ENCODE measurements around the gene MAPK6. TPM values are rescaled to one million over a fixed set of nuclear protein-coding genes. Genes with fewer than 3 reads are reported as not detected.
A peak's percentile ranks its signal among the peaks of the same experiment; 100 is the strongest.
"Not testable (repeated sequence)": the region's sequence is repeated elsewhere in the genome, so short reads cannot be mapped to it uniquely, and the experiment has no call there.

MAPK6 gene
- total RNA-seq = 32.7 and 43.6 TPM in 2 replicates

DNA sequence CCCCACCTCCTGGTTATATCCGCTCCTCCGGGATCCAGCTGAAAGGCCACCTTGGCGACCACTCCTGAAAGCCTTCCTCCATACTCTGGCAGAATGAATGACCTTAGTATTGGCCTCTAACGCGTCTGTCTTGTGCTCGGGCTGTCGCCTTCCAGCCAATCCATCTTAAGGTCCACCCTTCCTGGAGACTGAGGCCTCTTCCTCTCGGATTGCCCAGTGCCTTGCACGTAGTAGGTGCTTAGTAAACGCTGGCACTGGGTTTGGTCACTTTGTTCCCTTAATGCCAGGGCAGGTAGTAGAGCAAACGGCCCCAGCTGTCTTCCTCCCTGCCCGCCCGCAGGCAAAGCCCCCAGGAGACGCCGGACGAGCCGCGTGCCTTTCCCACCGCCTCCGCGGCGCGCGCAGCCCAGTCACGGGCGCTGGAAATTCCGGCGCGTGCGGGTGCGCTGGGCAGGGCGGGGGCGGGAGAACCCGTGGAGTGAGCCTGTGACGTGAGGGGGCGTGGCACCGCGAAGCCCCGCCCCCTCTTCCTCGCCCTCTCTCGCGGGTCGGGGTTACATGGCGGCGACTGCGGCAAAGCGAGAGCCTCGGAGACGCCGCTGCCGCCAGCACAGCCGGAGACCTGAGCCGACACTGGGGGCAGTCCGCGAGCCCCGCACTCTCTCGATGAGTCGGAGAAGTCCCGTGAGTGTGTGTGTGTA, at the start of gene MAPK6:
Gene MAPK6, plus strand, starts transcription at position 527 of the 701 bp plus-strand sequence. CDS start 27,242 bp downstream, outside the sequence.
- peak; percentile 85 to 93 for DNase-seq (ENCODE audit: low read depth in 2 of 2)

DNA sequence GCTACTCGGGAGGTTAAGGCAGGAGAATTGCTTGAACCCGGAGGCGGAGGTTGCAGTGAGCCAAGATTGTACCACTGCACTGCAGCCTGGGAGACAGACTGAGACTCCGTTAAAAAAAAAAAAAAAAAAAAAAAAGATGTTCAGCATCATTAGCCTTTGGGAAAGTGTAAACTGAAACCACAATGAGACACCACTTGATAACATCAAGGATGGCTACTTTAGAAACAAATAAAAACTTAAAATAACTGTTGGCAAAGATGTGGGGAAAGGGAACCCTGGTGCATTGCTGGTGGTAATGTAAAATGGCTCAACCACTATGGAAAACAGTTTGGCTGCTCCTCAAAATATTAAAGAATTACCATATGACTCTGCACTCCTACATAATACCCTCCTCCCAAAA, 49.3 kb upstream of the MAPK6 start:
- DNase-seq (ENCODE audit: low read depth in 2 of 2) = no peak

- no peak for DNase-seq (ENCODE audit: low read depth in 2 of 2)
These were observed 48.7 kb upstream of the MAPK6 start for GRCh38 chr15:51970132-51970817.

DNA sequence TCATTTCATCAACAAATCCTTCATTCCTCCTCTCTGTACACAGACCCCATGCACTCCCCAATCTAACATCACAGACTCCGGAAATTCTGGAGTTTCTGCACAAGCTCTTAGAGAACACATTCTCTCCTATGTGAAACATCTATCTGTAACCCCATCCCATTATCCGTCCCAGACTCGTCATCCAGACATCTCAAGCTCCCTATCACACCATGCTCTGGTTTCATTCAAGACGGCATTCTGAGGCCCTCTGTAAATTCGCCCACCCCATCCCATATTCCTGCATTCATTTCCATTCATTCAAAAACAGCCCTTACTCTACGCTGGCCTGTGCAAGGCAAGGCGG, 48.0 kb upstream of the MAPK6 start:
- DNase-seq (ENCODE audit: low read depth in 2 of 2) = no peak

DNA sequence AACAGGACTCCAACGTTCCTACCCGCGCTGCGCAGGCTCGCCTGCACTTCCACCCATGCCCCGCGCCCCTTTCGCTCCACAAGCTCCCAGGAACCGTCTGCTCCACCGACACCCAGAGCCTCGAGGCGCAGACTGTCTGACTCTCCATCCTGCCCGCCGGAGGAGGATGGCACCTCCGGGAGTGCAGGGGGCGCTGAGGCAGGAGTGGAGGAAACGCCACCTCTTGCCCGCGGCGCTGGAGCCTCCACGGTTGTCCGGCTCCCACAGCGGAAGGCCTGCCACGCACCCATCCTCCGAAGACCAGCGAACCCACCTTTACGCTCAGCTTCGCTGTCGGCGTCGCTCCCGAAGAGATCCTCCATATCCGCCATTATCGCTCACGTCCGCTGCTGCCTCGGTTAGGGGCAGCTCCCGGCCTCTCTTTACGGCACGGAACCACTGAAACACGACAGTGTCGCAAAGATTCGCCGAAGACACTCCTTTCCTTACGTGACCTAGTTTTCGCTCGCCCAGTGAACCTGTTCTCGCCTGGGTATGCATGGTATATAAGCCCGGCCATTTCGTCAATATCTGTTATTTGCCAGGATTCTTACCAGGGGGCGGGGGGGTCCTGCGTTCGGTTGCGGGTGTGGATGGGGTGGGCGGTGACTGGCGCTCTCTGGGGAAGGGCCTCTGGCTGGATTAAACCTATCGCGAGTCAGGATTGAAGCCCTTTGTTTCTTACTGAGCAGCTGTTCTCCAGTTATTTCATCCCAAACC, 47.5 kb upstream of the MAPK6 start, which contains the start of gene LEO1:
Gene LEO1, minus strand, starts transcription at position 404 of the 759 bp plus-strand sequence. Its CDS starts 33 bp downstream, at position 371.
- DNase-seq (ENCODE audit: low read depth in 2 of 2) = peak; percentile 98 to 99

- DNase-seq (ENCODE audit: low read depth in 2 of 2) = no peak
These were observed 45.8 kb upstream of the MAPK6 start for GRCh38 chr15:51973220-51973619.

DNA sequence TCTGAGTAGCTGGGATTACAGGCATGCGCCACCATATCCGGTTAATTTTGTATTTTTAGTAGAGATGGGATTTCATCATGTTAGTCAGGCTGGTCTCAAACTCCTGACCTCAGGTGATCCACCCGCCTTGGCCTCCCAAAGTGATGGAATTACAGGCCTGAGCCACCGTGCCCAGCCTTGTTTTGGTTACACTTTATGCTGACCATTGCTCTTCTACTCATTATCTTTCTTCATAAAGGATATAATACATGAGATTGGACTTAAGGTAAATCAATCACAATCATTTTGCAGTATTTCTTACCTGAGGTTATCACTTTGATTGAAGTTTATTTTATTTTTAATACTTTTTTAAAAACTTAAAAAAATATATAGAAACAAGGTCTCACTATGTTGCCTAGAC, 45.2 kb upstream of the MAPK6 start:
- DNase-seq (ENCODE audit: low read depth in 2 of 2) = no peak

- peak; percentile 89 for DNase-seq (ENCODE audit: low read depth in 2 of 2)
These were observed 36.8 kb upstream of the MAPK6 start for GRCh38 chr15:51982013-51982769.

DNA sequence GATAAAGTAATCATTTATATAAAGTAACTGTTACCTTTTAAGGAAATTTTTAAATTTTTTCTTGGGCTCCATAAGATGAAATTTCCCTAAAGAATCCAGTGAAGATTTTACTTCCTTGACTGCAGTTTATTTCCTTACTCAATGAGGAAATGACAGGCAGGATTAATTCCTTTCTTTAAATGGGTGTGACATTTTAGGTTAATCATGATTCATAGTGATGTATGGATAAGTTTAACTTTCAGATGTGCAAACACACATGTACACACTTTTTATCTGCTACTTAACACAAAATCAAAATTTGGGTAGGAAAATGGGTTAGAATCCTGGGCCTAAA, 36.3 kb upstream of the MAPK6 start:
- no peak for DNase-seq (ENCODE audit: low read depth in 2 of 2)

DNA sequence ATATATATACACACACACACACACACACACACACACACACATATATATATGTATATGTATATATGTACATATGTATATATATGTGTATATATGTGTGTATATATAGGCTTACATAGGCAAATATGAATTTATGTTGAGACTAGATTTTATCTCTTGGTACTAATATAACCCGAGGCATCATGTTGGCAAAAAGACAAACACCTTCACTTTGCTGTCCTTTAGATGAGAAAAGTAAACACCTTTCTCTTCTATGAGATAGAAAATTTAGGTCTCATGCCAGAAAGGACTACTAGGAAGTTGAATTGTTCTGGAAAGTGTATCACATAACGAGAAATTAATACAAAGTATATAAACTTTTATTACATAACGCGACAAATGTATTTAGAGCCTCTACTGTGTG, 27.9 kb upstream of the MAPK6 start:
- no peak for DNase-seq (ENCODE audit: low read depth in 2 of 2)

DNA sequence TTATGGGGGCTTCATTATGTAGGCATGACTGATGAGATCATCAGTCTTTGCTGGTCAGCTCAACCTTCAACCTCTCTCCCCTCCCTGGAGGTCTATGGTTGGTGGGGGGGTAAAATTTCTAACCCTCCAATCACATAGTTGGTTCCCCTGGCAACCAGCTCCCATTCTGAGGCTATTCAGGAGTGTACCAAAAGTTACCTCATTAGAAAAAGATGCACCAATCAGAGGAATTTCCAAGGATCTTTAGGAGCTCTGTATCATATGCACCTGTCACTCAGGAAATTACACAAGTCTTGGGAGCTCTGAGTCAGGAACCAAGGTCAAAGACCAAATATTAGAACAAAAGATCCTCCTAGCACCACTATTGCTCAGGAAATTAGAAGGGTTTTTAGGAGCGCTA, 26.1 kb upstream of the MAPK6 start:
- peak in 1 of 2 donors; percentile 66 for DNase-seq (ENCODE audit: low read depth in 2 of 2)

DNA sequence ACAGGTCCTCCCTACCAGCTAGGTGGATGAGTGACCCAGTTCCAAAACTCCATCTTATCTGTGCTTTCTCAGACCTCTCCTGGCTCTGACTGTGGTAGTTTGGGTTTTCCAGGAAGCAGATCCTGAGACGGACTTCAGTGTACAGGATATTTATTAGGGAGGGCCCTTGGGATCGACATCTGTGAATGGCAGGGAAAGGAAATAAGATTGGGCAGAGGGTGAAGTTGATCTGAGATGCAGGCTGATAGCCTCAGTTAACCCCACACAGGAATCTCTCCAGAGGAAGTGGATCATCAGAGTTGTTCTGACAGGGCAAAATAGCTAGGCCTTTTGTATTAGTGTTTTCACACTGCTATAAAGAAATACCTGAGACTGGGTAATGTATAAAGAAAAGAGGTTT, 16.7 kb upstream of the MAPK6 start:
- no peak for DNase-seq (ENCODE audit: low read depth in 2 of 2)

- not testable (repeated sequence) for DNase-seq (ENCODE audit: low read depth in 2 of 2)
These were observed 15.9 kb upstream of the MAPK6 start for GRCh38 chr15:52003089-52003488.

DNA sequence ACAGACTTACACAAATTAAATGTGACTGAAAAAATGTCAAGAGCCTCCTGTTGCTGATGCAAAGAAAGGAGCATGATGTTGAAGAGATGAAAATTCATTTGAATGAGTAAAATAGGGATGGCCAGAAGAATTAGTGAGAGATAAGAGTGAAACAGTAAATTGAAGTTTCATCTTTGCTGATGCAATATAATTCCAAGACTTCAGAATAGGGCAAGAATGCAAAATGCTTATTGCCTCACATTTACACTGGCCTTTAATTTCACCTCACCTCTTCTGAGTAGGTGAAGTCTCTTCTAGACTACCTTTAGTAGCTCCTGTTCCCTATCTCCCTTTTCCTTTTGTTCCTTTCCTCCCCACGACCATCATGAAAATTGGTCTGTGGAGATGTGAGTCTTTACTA, 15.3 kb upstream of the MAPK6 start:
- no peak for DNase-seq (ENCODE audit: low read depth in 2 of 2)

GRCh38 chr15:52004806-52005205, 14.2 kb upstream of the MAPK6 start:
- DNase-seq (ENCODE audit: low read depth in 2 of 2) = no peak

DNA sequence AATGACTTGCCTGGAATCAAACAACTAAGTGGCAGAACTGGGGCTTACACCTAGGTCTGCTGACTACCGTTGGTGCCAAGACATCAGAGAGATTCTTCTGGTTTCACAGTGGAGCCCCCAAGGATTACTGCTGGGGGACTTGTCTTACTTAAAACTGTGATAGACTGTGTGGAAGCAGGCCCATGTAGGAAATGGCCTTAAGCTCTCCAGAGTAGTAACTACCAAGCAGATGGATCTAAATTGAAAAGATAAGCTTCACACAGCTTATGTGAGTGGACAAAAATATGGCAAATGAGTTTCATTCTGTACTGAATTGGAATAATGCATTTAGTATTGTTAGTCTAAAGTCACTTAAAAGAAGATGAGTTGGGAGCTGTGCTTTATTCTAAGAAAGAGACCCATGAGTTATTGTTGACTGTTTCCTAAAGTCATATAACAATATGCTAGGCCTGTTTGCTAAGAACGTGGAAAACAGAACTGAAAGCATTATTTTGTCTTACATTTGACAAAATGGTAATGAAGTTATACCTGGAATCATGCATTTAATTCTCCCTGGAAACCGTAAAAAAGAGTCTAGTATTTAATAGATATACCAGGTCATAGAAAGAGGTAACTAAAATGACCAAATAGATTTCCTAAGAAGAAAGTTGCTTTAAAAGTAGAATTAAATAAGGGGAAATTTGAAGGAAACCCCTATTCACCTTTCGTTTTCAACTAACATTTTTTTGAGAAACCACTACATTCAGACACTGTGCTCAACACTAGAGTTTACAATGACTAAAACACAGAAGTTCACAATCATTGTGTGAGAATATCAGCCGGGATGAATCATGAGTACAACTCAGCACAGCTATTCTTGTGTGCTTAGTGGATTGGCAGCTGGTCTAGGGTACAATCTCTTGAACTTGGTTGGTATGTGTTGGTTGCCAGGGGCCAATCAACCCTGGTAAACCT, 13.0 kb upstream of the MAPK6 start:
- DNase-seq (ENCODE audit: low read depth in 2 of 2) = peak; percentile 32 to 91

DNA sequence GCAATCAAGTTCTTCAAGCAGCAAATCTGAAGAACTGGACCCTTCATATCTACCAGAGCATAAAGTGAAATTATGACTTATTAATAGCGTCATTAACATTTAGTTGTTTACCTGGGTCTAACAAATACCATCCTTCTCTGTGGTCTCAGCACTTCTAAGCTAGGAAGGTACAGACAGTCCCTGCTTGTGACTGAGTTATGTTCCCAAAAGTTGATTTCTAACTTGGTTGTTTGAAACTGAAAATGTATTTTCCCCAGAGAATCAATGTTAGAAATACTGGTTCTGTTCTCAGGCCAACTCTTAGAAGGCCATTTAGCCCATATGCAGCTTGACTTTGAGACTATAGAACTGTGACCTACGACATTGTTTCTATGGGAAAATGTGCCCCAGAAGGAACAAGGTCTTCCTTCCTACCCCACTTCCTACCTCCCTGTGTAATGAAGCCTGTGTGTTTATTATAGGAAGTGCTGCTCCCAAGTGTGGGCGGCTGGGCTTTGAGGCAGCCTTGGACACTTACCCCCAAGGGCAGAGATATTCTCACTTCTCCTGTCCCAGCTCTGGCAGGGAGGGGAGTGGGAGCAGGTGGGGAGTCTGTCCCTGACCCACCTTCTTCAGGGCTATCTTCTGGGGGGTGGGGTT, 12.2 kb upstream of the MAPK6 start:
- peak in 1 of 2 donors; percentile 68 for DNase-seq (ENCODE audit: low read depth in 2 of 2)

- no peak for DNase-seq (ENCODE audit: low read depth in 2 of 2)
These were observed 10.7 kb upstream of the MAPK6 start for GRCh38 chr15:52008359-52008697.

DNA sequence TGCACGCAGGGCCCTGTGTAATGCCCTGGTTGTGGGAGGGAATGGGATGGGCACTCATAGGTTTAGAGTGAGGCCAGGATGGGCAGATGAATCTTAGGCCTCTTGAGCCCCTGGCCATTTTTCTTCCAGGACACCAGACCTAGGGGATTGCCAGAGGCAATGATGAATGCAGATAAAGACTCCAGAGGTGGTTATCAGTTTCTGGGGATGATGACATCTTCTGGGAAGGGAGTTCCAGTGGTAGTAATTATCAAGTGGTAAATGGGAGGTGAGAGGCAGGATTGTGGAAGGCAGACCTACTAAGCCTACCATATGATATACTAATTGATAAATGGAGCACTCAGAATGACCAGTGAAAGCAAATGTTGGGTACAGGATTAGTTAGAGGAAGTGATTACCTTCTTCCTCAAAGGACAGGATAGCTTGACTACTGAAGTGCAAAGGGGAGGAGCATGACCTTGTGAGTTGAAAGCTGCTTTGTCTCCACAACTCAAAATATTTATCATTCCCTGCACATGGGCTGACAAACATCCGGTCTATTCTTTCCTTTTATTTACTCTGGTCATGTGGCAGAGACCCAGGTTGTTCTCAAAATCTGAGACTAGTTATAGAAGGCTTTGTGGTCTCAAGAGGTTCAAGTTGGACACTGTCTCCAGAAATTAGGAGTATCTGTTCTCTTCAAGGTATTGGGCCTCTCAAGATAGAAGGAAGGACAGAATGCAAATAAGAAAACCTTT, 10.2 kb upstream of the MAPK6 start:
- peak; percentile 26 to 61 for DNase-seq (ENCODE audit: low read depth in 2 of 2)

Measured in dermis microvascular lymphatic vessel endothelial cell (primary cell).